Measurements from ENCODE around the gene NUP153. TPM values are rescaled to one million over a fixed set of nuclear protein-coding genes. Genes with fewer than 3 reads are reported as not detected.
A peak's percentile ranks its signal among the peaks of the same experiment; 100 is the strongest.

Gene NUP153
- polyA plus RNA-seq, 1 donor from 2014 or later, result 20.6 TPM

GRCh38 chr6:17606606-17607005 lies 100.1 kb downstream of the NUP153 start:
- no peak for TF ChIP-seq EP300 (conservative IDR thresholded peaks at IDR 0.05; ENCODE audit: poor library complexity, severe bottlenecking)
- TF ChIP-seq EZH2 (IDR thresholded peaks at IDR 0.05; ENCODE audit: borderline replicate concordance, insufficient read depth, low read length, poor library complexity, severe bottlenecking), result no peak
- no peak for TF ChIP-seq CTCF (IDR thresholded peaks at IDR 0.05; ENCODE audit: poor library complexity, severe bottlenecking)
- no peak overlapping the region for H3K4me2 ChIP-seq (ENCODE audit: low read length)
- no peaks in the 10 kb centered on the region for H3K9me3 ChIP-seq (ENCODE audit: low read length)
- H3K36me3 ChIP-seq (ENCODE audit: insufficient read depth, low read length), result no peaks in the 10 kb centered on the region
- no peaks in the 10 kb centered on the region for H3K27me3 ChIP-seq (ENCODE audit: insufficient read depth, low read depth, low read length)
- no peak overlapping the region for H3K4me3 ChIP-seq (ENCODE audit: low read length)
- H3K79me2 ChIP-seq (replicated peaks; ENCODE audit: insufficient read depth, low read length), result peaks cover 18% of the 10 kb centered on the region
- H4K20me1 ChIP-seq (ENCODE audit: insufficient read depth), result no peaks in the 10 kb centered on the region
- H3F3A ChIP-seq (ENCODE audit: insufficient read depth, low read length, poor library complexity, severe bottlenecking), result no peaks in the 10 kb centered on the region
- no peaks in the 10 kb centered on the region for H3K9me2 ChIP-seq (ENCODE audit: insufficient read depth, low read length)
- no peak overlapping the region for H3K27ac ChIP-seq (ENCODE audit: low read length)
- no peak overlapping the region for H3K9ac ChIP-seq (ENCODE audit: low read length)
- no peak overlapping the region for H2AFZ ChIP-seq (ENCODE audit: low read depth, low read length)

GRCh38 chr6:17602888-17603287 lies 103.8 kb downstream of the NUP153 start:
- Histone ChIP-seq H3K4me2 (ENCODE audit: low read length) (no peak overlapping the region), H3K36me3 (ENCODE audit: insufficient read depth, low read length) (no peaks in the 10 kb centered on the region), H3K27me3 (ENCODE audit: insufficient read depth, low read depth, low read length) (no peaks in the 10 kb centered on the region), H3K4me3 (ENCODE audit: low read length) (peak overlapping the region; percentile 95), H4K20me1 (ENCODE audit: insufficient read depth) (no peaks in the 10 kb centered on the region), H3K9ac (ENCODE audit: low read length) (no peak overlapping the region), H3K27ac (ENCODE audit: low read length) (no peak overlapping the region), H3F3A (ENCODE audit: insufficient read depth, low read length, poor library complexity, severe bottlenecking) (no peaks in the 10 kb centered on the region), H2AFZ (ENCODE audit: low read depth, low read length) (no peak overlapping the region), H3K9me2 (ENCODE audit: insufficient read depth, low read length) (no peaks in the 10 kb centered on the region), H3K9me3 (ENCODE audit: low read length) (no peaks in the 10 kb centered on the region), H3K79me2 (replicated peaks; ENCODE audit: insufficient read depth, low read length) (peaks cover 26% of the 10 kb centered on the region)
- TF ChIP-seq POLR2AphosphoS5 (IDR thresholded peaks at IDR 0.05), result no peak
- no peak for TF ChIP-seq SMC3 (conservative IDR thresholded peaks at IDR 0.05; ENCODE audit: poor library complexity)
- TF ChIP-seq REST (IDR thresholded peaks at IDR 0.05; ENCODE audit: borderline replicate concordance), result no peak
- TF ChIP-seq EP300 (conservative IDR thresholded peaks at IDR 0.05; ENCODE audit: poor library complexity, severe bottlenecking), result no peak
- TF ChIP-seq MXI1 (conservative IDR thresholded peaks at IDR 0.05; ENCODE audit: poor library complexity, severe bottlenecking), result no peak

- Histone ChIP-seq H3K36me3 (ENCODE audit: insufficient read depth, low read length) (no peaks in the 10 kb centered on the region), H2AFZ (ENCODE audit: low read depth, low read length) (no peak overlapping the region), H3K9me2 (ENCODE audit: insufficient read depth, low read length) (no peaks in the 10 kb centered on the region), H3K4me3 (ENCODE audit: low read length) (peak overlapping the region; percentile 95), H3K9ac (ENCODE audit: low read length) (peak overlapping the region; percentile 95), H3F3A (ENCODE audit: insufficient read depth, low read length, poor library complexity, severe bottlenecking) (no peaks in the 10 kb centered on the region), H3K4me2 (ENCODE audit: low read length) (peak overlapping the region; percentile 97), H3K79me2 (replicated peaks; ENCODE audit: insufficient read depth, low read length) (peaks cover 26% of the 10 kb centered on the region), H3K27ac (ENCODE audit: low read length) (peak overlapping the region; percentile 85), H3K9me3 (ENCODE audit: low read length) (no peaks in the 10 kb centered on the region), H3K27me3 (ENCODE audit: insufficient read depth, low read depth, low read length) (no peaks in the 10 kb centered on the region), H4K20me1 (ENCODE audit: insufficient read depth) (no peaks in the 10 kb centered on the region)
- TF ChIP-seq MXI1 (conservative IDR thresholded peaks at IDR 0.05; ENCODE audit: poor library complexity, severe bottlenecking), result no peak
- no peak for TF ChIP-seq RAD21 (conservative IDR thresholded peaks at IDR 0.05)
Measured at GRCh38 chr6:17601386-17601703, 105.4 kb downstream of the NUP153 start.

Measured in neural cell (in vitro differentiated cells).